ENCODE results near the gene ZNF385D. TPM values are rescaled to one million over a fixed set of nuclear protein-coding genes. Genes with fewer than 3 reads are reported as not detected.

Gene ZNF385D
- total and polyA plus RNA-seq, 7 donors: under 0.01 to 4.3 (median 1.2) TPM

- no peak for TF ChIP-seq CTCF (IDR thresholded peaks at IDR 0.05)
- no peak for TF ChIP-seq EP300 (IDR thresholded peaks at IDR 0.05)
- TF ChIP-seq POLR2AphosphoS5 (IDR thresholded peaks at IDR 0.05): no peak
- TF ChIP-seq POLR2A (IDR thresholded peaks at IDR 0.05): no peak
- Histone ChIP-seq H3K4me3 (no peak overlapping the region), H3K4me1 (no peaks in the 10 kb centered on the region), H3K9me3 (no peaks in the 10 kb centered on the region), H3K27ac (no peak overlapping the region), H3K27me3 (no peaks in the 10 kb centered on the region), H3K36me3 (no peaks in the 10 kb centered on the region)
- WGBS, 2 donors: 72 to 78% methylated on average over 3 of the region's 3 CpGs
- no peak for DNase-seq
- intact Hi-C loops (cut with DNase I): no loop called here
Measured at GRCh38 chr3:21534462-21534861, 216.5 kb downstream of the ZNF385D start.

GRCh38 chr3:21533002-21533401 lies 218.0 kb downstream of the ZNF385D start:
- TF ChIP-seq POLR2AphosphoS5 (IDR thresholded peaks at IDR 0.05): no peak
- no peak for TF ChIP-seq CTCF (IDR thresholded peaks at IDR 0.05)
- TF ChIP-seq EP300 (IDR thresholded peaks at IDR 0.05): no peak
- intact Hi-C loops (cut with DNase I): no loop called here
- H3K4me1 ChIP-seq: no peaks in the 10 kb centered on the region
- H3K36me3 ChIP-seq: no peaks in the 10 kb centered on the region
- no peak for DNase-seq
- WGBS, 2 donors: 38 to 52% methylated on average over 5 of the region's 5 CpGs
- no peaks in the 10 kb centered on the region for H3K9me3 ChIP-seq
- no peak overlapping the region for H3K27ac ChIP-seq
- no peaks in the 10 kb centered on the region for H3K27me3 ChIP-seq
- H3K4me3 ChIP-seq: no peak overlapping the region

GRCh38 chr3:21531909-21532308 lies 219.1 kb downstream of the ZNF385D start:
- TF ChIP-seq POLR2A (IDR thresholded peaks at IDR 0.05) (no peak), CTCF (IDR thresholded peaks at IDR 0.05) (no peak), EP300 (IDR thresholded peaks at IDR 0.05) (no peak), POLR2AphosphoS5 (IDR thresholded peaks at IDR 0.05) (no peak)
- DNase-seq: no peak
- Histone ChIP-seq H3K36me3 (no peaks in the 10 kb centered on the region), H3K4me3 (no peak overlapping the region), H3K9me3 (no peaks in the 10 kb centered on the region), H3K27me3 (no peaks in the 10 kb centered on the region), H3K27ac (no peak overlapping the region), H3K4me1 (no peaks in the 10 kb centered on the region)
- WGBS, 2 donors: 64 to 76% methylated on average over 3 of the region's 3 CpGs
- intact Hi-C loops (cut with DNase I): no loop called here

GRCh38 chr3:21528291-21528995 lies 222.6 kb downstream of the ZNF385D start:
- Histone ChIP-seq H3K9me3 (no peaks in the 10 kb centered on the region), H3K4me1 (no peaks in the 10 kb centered on the region), H3K4me3 (no peak overlapping the region), H3K36me3 (no peaks in the 10 kb centered on the region), H3K27me3 (no peaks in the 10 kb centered on the region), H3K27ac (no peak overlapping the region)
- TF ChIP-seq POLR2A (IDR thresholded peaks at IDR 0.05) (no peak), POLR2AphosphoS5 (IDR thresholded peaks at IDR 0.05) (no peak), EP300 (IDR thresholded peaks at IDR 0.05) (no peak), CTCF (IDR thresholded peaks at IDR 0.05) (no peak)
- intact Hi-C loops (cut with DNase I): no loop called here
- DNase-seq: no peak
- WGBS, 2 donors: 74 to 76% methylated on average over 2 of the region's 2 CpGs

- no peaks in the 10 kb centered on the region for H3K9me3 ChIP-seq
- intact Hi-C loops (cut with DNase I): no loop called here
- 92 to 93% methylated on average over 4 of the region's 4 CpGs for WGBS, 2 donors
Measured at GRCh38 chr3:21526461-21526860, 224.5 kb downstream of the ZNF385D start.

More at GRCh38 chr3:21526461-21526860, 224.5 kb downstream of the ZNF385D start:
- Histone ChIP-seq H3K27ac (no peak overlapping the region), H3K36me3 (no peaks in the 10 kb centered on the region), H3K4me1 (no peaks in the 10 kb centered on the region), H3K27me3 (no peaks in the 10 kb centered on the region), H3K4me3 (no peak overlapping the region)
- no peak for DNase-seq
- TF ChIP-seq POLR2AphosphoS5 (IDR thresholded peaks at IDR 0.05) (no peak), POLR2A (IDR thresholded peaks at IDR 0.05) (no peak), CTCF (IDR thresholded peaks at IDR 0.05) (no peak), EP300 (IDR thresholded peaks at IDR 0.05) (no peak)
